ENCODE data around the gene SUPT5H.

SUPT5H gene

GRCh38 chr19:39497701-39497995 is 52.3 kb downstream of the SUPT5H start:
- no peak for DNase-seq (ENCODE audit: low read depth)

GRCh38 chr19:39497996-39498797 is 52.8 kb downstream of the SUPT5H start:
- DNase-seq (ENCODE audit: low read depth) = no peak

- no peak for DNase-seq (ENCODE audit: low read depth)
Observed at GRCh38 chr19:39498798-39499642, 53.6 kb downstream of the SUPT5H start, which contains the start of gene DLL3. Gene DLL3, plus strand, starts transcription at chr19:39498947. Its CDS starts 28 bp downstream, at chr19:39498975.

GRCh38 chr19:39499932-39500331 is 54.5 kb downstream of the SUPT5H start:
- DNase-seq (ENCODE audit: low read depth) = no peak

- DNase-seq (ENCODE audit: low read depth) = no peak
Observed at GRCh38 chr19:39500543-39500942, 55.2 kb downstream of the SUPT5H start.

- DNase-seq (ENCODE audit: low read depth) = no peak
Observed at GRCh38 chr19:39501340-39501739, 56.0 kb downstream of the SUPT5H start.

- peak; percentile 71 for DNase-seq (ENCODE audit: low read depth)
Observed at GRCh38 chr19:39502640-39503417, 57.4 kb downstream of the SUPT5H start.

GRCh38 chr19:39506598-39506943 is 61.2 kb downstream of the SUPT5H start:
- no peak for DNase-seq (ENCODE audit: low read depth)

- peak; percentile 34 for DNase-seq (ENCODE audit: low read depth)
Observed at GRCh38 chr19:39506944-39507714, 61.7 kb downstream of the SUPT5H start.

GRCh38 chr19:39507715-39508364 is 62.5 kb downstream of the SUPT5H start:
- no peak for DNase-seq (ENCODE audit: low read depth)

- no peak for DNase-seq (ENCODE audit: low read depth)
Observed at GRCh38 chr19:39508629-39509028, 63.2 kb downstream of the SUPT5H start.

GRCh38 chr19:39509233-39509632 is 63.9 kb downstream of the SUPT5H start:
- DNase-seq (ENCODE audit: low read depth) = no peak

- no peak for DNase-seq (ENCODE audit: low read depth)
Observed at GRCh38 chr19:39512988-39513387, 67.6 kb downstream of the SUPT5H start.

GRCh38 chr19:39514840-39515550 is 69.6 kb downstream of the SUPT5H start, which contains the start of gene SELENOV:
Gene SELENOV, plus strand, starts transcription at chr19:39515139. Its CDS starts 74 bp downstream, at chr19:39515213.
- DNase-seq (ENCODE audit: low read depth) = no peak

- DNase-seq (ENCODE audit: low read depth) = no peak
Observed at GRCh38 chr19:39515551-39516191, 70.3 kb downstream of the SUPT5H start.

- DNase-seq (ENCODE audit: low read depth) = no peak
Observed at GRCh38 chr19:39516270-39516669, 70.9 kb downstream of the SUPT5H start.

GRCh38 chr19:39517432-39517831 is 72.0 kb downstream of the SUPT5H start:
- no peak for DNase-seq (ENCODE audit: low read depth)

GRCh38 chr19:39518458-39518857 is 73.1 kb downstream of the SUPT5H start:
- DNase-seq (ENCODE audit: low read depth) = no peak

- no peak for DNase-seq (ENCODE audit: low read depth)
Observed at GRCh38 chr19:39518975-39519374, 73.6 kb downstream of the SUPT5H start.
